Psoas muscle (tissue), 8 donors: ENCODE results near the gene RPL10. TPM values are rescaled to one million over a fixed set of nuclear protein-coding genes. Genes with fewer than 3 reads are reported as not detected.

ENCODE experiments used
- ATAC-seq, 4 donors: fragments of 200-7000 bp; cut with Tn5 transposase; one replicate each; pipeline ENCODE4 v1.9.1; 2020; ENCODE audit warnings: moderate library complexity in 3 of 4, mild to moderate bottlenecking in 2 of 4
- DNase-seq, 2 donors: peaks; one replicate each; pipeline ENCODE4 v3.0.0-alpha.2; 2020
- H3K27ac ChIP-seq: fragments of 200-600 bp; one replicate; pipeline ENCODE4 v1.8.0; 2022
- H3K27me3 ChIP-seq, 3 donors: fragments of 200-600 bp in 1 of 3; one replicate each; pipeline versions ENCODE4 v1.6.1 to v1.8.0; 2013 to 2022; ENCODE audit warnings: low read length in 2 of 3, mild to moderate bottlenecking in 2 of 3, moderate library complexity in 1 of 3; ENCODE audit not compliant: insufficient read depth in 3 of 3
- H3K36me3 ChIP-seq, 2 donors: fragments of 200-600 bp in 1 of 2; one replicate each; pipeline versions ENCODE4 v1.6.1 to v1.8.0; 2013 to 2022; ENCODE audit warnings: low read depth in 1 of 2, mild to moderate bottlenecking in 1 of 2, moderate library complexity in 1 of 2; ENCODE audit not compliant: insufficient read depth in 1 of 2
- H3K4me1 ChIP-seq: fragments of 200-600 bp; one replicate; pipeline ENCODE4 v1.8.0; 2022
- H3K4me3 ChIP-seq: fragments of 200-600 bp; one replicate; pipeline ENCODE4 v1.8.0; 2022; ENCODE audit warnings: mild to moderate bottlenecking
- H3K9me3 ChIP-seq: fragments of 200-600 bp; one replicate; pipeline ENCODE4 v1.8.0; 2022
- CTCF ChIP-seq: fragments of 200-600 bp; IDR thresholded peaks from one replicate; pipeline ENCODE4 v1.8.0; 2022; ENCODE audit warnings: antibody characterized with exemption
- WGBS, 3 donors: extraction: QIAGEN DNeasy Blood & Tissue Kit; methylation state at CpG; one replicate each; pipeline versions ENCODE4 v1.1.6 to v1.1.7; 2013; 5-methylcytosine and 5-hydroxymethylcytosine counted together
- intact Hi-C, 2 donors: fragments of 100-400 bp; cut with DNase I; formaldehyde crosslinking; loops; one replicate each; pipeline versions ENCODE4 v1.11.0 to v1.14.2; 2022
- polyA plus RNA-seq, 3 donors: library from polyadenylated mRNA; stranded (reverse); fragments of 200-250 nt; gene quantifications; one replicate each; pipeline ENCODE4 v1.2.3, GENCODE V29; 2013
- total RNA-seq, 4 donors: library from RNA; stranded (reverse); fragmentation: NEBNext Ultra II Directional in 2 of 4; extraction: Animal tissue kit (Norgen Biotek cat#: 25700) in 2 of 4; gene quantifications; one replicate each; pipeline versions ENCODE4 v1.2.1 to v1.2.4, GENCODE V29; 2021 to 2023
- donor health status: healthy with polysubstance abuse.
- donor health status: DM: no; HTN: no; CAD: no; lungs with moderate emphysema.
- donor health status: Bipolar disorder and iron deficiency.
- donor health status: healthy.
- donor health status: DM: yes; HTN: yes; CAD: no.
- donor health status: DM: no; HTN: no; CAD: no.
- donor health status: DM: no; HTN: no; CAD: no.
- donor health status: DM: yes; HTN: yes; CAD: no.

The RPL10 gene
- total and polyA plus RNA-seq, 7 donors = 1,403 to 5,433 (median 2,633) TPM

GRCh38 chrX:154430479-154430878, 32.3 kb downstream of the RPL10 start:
- no peaks in the 10 kb centered on the region for H3K4me1 ChIP-seq
- WGBS, 3 donors = 56 to 70% (median 64%) methylated on average over 6 of the region's 6 CpGs
- H3K27ac ChIP-seq = no peak overlapping the region
- peaks cover 0 to 13% of the 10 kb centered on the region in 2 donors for H3K36me3 ChIP-seq
- no peak for TF ChIP-seq CTCF
- H3K27me3 ChIP-seq = no peaks in the 10 kb centered on the region
- ATAC-seq (no peak), DNase-seq (no peak)
- intact Hi-C loops = no loop called here
- no peak overlapping the region for H3K4me3 ChIP-seq
- H3K9me3 ChIP-seq = no peaks in the 10 kb centered on the region

DNA sequence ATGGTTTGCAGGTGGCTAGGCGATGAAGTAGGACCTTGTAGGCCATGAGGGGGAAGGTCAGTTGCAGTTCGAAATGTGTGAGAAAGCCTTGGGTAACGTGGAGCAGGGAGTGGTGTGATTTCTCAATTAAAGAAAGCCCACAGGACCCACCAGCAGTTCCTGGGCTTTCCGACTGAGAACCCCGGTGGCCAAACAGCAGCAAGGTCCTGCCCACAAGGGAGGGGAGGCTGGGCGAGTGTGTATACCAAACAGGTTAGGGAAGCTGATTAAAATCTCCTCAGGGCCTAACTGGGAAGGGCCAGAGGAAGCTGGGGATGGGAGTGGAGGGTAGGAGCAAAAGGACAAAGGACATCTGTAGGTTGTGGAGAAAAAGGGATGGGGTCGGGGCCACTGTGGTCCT, 32.7 kb downstream of the RPL10 start:
- no peaks in the 10 kb centered on the region for H3K4me1 ChIP-seq
- peaks cover 0 to 13% of the 10 kb centered on the region in 2 donors for H3K36me3 ChIP-seq
- no peaks in the 10 kb centered on the region for H3K27me3 ChIP-seq
- no peak for DNase-seq
- H3K4me3 ChIP-seq = no peak overlapping the region
- ATAC-seq = no peak
- H3K9me3 ChIP-seq = no peaks in the 10 kb centered on the region
- H3K27ac ChIP-seq = no peak overlapping the region
- intact Hi-C loops = no loop called here
- 72 to 82% (median 73%) methylated on average over 7 of the region's 7 CpGs for WGBS, 3 donors
- no peak for TF ChIP-seq CTCF

GRCh38 chrX:154431341-154431740, 33.2 kb downstream of the RPL10 start:
- WGBS, 3 donors = 70 to 100% (median 72%) methylated on average over 1 to 5 of the region's 5 CpGs
- Histone ChIP-seq H3K36me3 (peaks cover 0 to 13% of the 10 kb centered on the region in 2 donors), H3K27me3 (no peaks in the 10 kb centered on the region), H3K9me3 (no peaks in the 10 kb centered on the region), H3K27ac (no peak overlapping the region), H3K4me1 (no peaks in the 10 kb centered on the region), H3K4me3 (no peak overlapping the region)
- intact Hi-C loops = no loop called here
- ATAC-seq = no peak
- no peak for DNase-seq
- no peak for TF ChIP-seq CTCF

DNA sequence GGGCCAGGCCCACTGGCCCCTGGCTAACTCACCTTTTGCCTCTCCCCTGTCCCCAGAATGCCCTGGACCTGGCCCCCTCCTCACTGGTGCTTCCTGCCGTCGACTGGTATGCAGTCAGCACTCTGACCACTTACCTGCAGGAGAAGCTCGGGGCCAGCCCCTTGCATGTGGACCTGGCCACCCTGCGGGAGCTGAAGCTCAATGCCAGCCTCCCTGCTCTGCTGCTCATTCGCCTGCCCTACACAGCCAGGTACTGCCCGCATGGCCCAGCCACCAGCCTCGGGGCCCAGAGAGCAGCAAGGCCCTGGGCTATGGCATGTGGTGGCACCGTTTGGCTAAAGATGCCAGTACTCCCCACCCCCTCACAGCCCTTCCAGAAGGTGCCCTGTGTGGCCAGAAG, 34.0 kb downstream of the RPL10 start:
- ATAC-seq (no peak), DNase-seq (no peak)
- TF ChIP-seq CTCF = no peak
- Histone ChIP-seq H3K4me1 (no peaks in the 10 kb centered on the region), H3K4me3 (no peak overlapping the region), H3K9me3 (no peaks in the 10 kb centered on the region), H3K36me3 (peaks cover 0 to 13% of the 10 kb centered on the region in 2 donors), H3K27ac (no peak overlapping the region), H3K27me3 (no peaks in the 10 kb centered on the region)
- 82 to 93% (median 86%) methylated on average over 8 of the region's 8 CpGs for WGBS, 3 donors
- intact Hi-C loops = no loop called here

DNA sequence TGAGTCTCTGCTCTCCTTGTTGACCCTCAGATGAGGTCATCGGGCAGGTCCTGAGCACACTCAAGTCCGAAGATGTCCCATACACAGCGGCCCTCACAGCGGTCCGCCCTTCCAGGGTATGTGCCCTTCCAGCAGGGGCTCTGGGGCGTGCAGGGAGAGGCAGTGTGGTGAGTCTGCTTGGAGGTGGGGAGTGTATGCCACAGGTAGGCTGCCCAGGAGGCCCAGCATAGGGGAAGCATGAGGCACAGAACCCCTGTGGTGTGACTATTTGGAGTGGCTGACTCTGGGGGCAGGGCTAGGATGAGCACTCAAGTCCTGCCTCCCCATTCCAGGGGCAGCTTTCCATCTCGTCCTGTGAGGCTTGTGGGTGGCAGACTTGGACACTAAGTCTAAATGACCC, 35.4 kb downstream of the RPL10 start:
- intact Hi-C loops = no loop called here
- no peak for TF ChIP-seq CTCF
- no peaks in the 10 kb centered on the region for H3K27me3 ChIP-seq
- ATAC-seq (no peak), DNase-seq (no peak)
- no peak overlapping the region for H3K4me3 ChIP-seq
- peaks cover 0 to 13% of the 10 kb centered on the region in 2 donors for H3K36me3 ChIP-seq
- no peak overlapping the region for H3K27ac ChIP-seq
- H3K4me1 ChIP-seq = no peaks in the 10 kb centered on the region
- 78 to 91% (median 89%) methylated on average over 7 of the region's 7 CpGs for WGBS, 3 donors
- no peaks in the 10 kb centered on the region for H3K9me3 ChIP-seq
